Stimulated activated CD8-positive, alpha-beta memory T cell treated with anti-CD3 and anti-CD28 coated beads, Interleukin-7, amount 100 ng/mL, for 1 hour (primary cell): ENCODE data around the gene PKNOX1.
"Not testable (repeated sequence)": the region's sequence is repeated elsewhere in the genome, so short reads cannot be mapped to it uniquely, and the experiment has no call there.

ENCODE experiments used
- DNase-seq, 2 donors: peaks; one replicate each; pipeline ENCODE4 v3.0.0-alpha.2; 2020; ENCODE audit warnings: low read depth in 2 of 2

The PKNOX1 gene

GRCh38 chr21:43020177-43020576 is 45.8 kb downstream of the PKNOX1 start:
- no peak for DNase-seq

DNA sequence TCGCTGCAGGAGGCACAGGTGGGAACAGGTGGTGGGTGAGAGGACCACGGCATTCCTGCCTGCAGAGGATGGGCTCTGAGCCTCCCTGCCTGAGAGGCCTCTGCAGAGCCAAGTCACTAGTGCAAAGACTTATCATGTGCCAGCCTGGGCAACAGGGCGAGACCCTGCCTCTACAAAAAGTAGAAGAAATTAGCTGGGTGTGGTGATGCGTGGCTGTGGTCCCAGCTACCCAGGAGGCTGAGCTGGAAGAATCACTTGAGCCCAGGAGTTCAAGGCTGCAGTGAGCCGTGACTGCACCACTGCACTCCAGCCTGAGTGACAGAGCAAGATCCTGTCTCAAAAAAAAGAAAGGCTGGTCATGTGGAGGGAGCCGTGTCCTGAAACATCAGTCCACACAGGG is 46.4 kb downstream of the PKNOX1 start:
- DNase-seq: no peak

- DNase-seq: no peak
Measured at GRCh38 chr21:43021191-43021590, 46.8 kb downstream of the PKNOX1 start.

DNA sequence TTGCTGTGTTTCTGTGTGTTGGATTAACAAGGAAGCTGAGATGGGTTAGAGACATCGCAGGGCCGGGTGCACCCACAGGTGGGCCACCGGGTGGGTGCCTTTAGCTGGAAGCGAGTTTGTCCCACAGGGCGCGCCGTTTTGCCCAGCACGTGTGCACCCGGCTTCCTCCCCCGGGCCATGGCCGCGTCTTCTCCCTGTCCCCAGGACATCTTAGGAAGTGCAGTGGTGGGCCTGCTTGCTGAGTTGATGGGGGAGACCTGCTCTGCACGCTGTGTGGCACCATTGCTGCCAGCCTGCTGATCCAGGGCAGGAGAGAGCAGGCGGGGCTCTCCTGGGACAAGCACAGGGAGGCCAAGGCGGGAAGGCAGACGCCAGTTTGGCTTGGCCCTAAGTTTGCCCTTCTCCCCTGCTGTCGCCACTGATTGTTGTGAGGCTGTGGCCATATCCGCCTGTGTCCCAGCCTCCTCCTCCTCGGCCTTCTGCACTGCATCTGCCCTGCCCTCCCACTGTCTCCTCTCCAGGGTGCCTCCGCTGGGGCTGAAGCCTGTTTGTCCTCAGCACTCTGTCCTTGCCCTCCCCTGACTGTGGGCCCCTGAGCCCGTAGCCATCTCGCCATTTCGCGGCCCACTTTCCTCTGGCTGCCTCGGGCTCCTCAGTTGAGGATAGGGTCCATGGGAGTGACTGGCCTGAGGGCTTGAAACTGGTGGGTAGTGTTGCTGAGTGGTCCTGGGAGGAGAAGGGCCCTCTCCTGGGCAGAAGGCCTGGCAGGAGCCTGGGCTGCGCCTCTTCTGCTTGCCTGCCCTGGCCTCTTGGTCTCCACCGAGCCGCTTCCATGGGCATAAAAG is 47.6 kb downstream of the PKNOX1 start:
- no peak for DNase-seq

- DNase-seq: no peak
Measured at GRCh38 chr21:43023175-43023574, 48.8 kb downstream of the PKNOX1 start.

DNA sequence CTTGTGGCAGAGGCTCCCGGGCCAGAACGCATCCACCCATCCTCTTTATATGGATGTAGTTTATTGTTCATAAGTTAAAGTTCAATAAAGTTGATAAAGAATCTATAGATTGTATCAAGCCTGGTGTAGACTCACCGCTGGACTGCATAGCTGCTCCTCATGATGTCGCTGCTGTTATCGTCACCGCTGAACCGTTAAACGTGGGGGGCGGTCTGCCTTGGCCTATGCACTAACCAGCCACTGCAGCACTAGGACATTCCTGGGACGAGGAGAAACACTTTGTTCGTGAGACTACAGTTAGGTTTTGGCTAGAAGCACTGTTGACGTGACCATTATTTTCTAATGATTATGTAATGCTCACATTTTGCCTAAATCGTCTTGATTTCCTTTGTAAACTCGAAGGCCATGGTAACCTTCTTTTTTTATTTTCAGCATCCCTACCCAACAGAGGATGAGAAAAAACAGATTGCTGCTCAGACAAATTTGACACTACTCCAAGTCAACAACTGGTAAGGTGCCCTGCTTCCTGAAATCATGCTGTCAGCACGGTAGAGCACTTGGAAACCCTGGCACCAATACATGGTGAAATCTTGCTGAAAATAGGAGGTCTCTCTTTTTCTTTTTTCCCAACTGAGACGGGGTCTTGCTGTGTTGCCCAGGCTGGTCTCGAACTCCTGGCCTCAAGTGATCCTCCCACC is 50.2 kb downstream of the PKNOX1 start:
- DNase-seq: no peak

GRCh38 chr21:43025636-43026180 is 51.3 kb downstream of the PKNOX1 start:
- no peak for DNase-seq

DNA sequence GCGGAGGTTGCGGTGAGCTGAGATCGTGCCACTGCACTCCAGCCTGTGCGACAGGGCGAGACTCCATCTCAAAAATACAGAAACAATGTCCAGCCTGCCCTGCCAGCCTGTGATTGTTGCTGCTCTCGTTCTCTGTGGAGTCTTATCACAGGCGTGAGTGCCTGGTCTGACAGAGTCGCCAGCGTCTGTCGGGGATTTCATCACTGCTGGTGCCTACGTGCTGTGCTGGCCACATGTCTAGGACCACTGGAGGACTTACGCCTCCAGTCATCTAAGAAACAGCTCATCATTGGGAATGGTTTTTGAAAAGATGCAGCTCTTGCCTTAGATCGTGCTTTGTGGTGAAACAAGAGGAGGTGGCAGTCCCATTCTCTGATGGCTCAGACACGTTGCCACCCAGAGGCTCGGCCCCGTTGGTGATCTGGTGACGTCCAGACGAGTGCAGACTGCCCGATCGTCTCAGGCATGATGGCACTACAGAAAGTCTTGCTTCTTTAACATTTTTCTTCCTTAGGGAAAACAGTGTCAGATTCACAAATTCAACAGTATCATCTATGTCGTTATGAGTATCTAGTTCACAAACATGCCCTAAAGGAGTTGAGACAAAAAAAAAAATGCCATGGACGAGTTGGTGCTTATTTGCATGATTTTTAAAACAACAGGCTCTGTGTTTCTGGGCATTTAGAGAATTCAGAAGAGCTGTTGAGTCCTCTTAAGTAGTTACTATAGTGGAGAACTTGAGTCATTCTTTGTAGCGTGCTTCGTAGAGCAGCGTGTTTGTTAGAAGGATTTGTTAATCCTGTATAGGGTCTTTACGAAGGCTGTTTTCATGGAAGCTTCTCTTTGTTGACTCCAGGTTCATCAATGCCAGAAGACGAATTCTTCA is 53.7 kb downstream of the PKNOX1 start:
- no peak for DNase-seq

GRCh38 chr21:43029785-43030184 is 55.4 kb downstream of the PKNOX1 start:
- no peak for DNase-seq

GRCh38 chr21:43031121-43031619 is 56.8 kb downstream of the PKNOX1 start:
- DNase-seq: no peak

- DNase-seq: no peak
Measured at GRCh38 chr21:43034101-43034500, 59.7 kb downstream of the PKNOX1 start.

GRCh38 chr21:43034826-43035225 is 60.5 kb downstream of the PKNOX1 start:
- no peak for DNase-seq

DNA sequence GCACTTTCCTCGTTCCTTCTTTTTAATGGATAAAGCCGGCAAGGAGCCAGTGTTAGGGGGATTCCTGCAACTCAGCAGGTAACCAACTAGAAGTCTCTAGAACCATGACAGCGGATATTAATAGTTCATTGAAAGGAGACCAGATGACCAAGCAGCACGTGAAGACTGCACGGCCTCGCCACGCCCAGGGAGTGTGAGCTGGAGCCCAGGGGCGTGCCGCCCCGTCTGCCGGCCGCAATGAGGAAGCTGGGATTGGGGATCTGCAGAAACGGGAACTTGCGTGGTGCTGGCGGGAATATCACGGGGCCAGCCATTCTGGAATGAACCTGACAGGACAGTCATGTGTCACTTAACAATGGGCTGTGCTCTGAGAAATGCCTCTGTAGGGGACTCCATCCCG is 62.5 kb downstream of the PKNOX1 start:
- DNase-seq: not testable (repeated sequence)

GRCh38 chr21:43037918-43038658 is 63.7 kb downstream of the PKNOX1 start:
- DNase-seq: not testable (repeated sequence)

DNA sequence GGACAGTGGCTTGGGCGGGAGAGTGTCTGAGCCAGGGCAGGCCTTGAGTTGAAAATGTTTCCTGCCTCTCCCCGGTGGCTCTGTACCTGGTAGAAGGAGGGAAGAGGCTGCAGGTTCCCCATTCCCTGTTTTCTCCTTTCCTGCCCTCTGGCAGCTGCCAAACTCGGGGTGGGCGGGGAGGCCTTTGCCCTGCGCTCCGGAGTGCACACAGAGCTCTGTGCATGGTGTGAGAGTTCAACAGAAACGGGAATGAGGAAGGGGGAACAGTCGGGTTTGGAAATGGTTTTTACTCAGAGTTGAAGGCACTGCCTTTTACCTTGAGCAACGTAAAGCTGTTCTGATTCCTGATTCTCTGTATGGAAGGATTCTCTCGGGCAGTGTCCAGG is 64.3 kb downstream of the PKNOX1 start:
- not testable (repeated sequence) for DNase-seq

- not testable (repeated sequence) for DNase-seq
Measured at GRCh38 chr21:43042169-43042568, 67.8 kb downstream of the PKNOX1 start.

- not testable (repeated sequence) for DNase-seq
Measured at GRCh38 chr21:43043291-43043690, 68.9 kb downstream of the PKNOX1 start.

DNA sequence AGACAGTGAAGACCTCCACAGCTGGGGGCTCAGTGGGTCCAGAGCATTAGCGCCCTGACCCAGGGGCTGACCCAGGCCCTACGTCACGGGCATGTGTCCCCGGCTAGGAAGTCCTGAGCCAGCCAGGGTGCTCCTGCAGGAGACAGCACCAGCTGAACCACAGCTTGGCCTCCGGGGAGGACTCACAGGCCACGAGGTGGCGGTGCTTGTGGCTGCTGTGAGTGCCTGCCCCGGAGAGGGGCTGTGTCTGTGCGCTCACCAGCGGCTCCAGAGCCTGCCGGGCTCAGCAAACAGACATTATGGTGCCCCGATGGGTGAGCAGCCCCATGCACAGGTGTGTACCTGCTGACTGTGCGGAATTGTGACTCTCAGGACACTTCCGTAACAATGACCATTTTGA is 70.2 kb downstream of the PKNOX1 start:
- DNase-seq: not testable (repeated sequence)

DNA sequence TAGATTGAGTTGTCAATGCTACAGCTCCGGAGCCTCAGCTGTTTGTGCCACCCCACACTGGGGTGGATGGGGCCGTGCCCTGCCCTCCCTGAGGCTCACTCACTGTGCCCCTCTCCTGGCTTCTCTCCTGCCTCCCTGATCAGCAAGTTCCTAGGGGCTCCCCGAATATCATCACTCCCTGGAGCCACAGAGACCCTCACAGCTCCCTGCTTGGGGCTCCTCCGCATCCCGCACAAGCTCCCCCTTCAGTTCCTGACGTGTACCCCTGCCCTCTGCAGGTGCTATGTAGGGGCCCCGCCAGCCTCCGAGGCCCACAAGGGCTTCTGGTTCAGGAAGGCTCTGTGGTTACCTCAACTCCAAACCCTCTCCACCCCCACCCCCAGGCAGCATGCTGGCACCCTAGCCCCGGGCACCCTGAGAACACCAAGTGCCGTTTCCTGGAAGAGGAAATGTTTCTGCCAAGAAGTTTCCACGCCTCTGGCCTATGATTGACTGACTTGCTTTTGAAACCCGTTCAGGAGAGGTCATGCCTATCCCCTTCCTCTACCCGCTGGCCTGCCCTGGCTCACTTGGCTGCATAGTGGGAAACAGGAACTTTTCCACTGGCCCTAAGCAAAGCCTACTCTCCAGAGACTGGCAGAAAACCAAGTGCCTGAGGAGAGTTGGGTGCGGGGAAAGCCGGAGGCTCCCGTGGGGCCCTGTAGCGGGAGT is 71.0 kb downstream of the PKNOX1 start:
- not testable (repeated sequence) for DNase-seq
